ENCODE data around the gene TOM1L2.
A peak's percentile ranks its signal among the peaks of the same experiment; 100 is the strongest.

DNA sequence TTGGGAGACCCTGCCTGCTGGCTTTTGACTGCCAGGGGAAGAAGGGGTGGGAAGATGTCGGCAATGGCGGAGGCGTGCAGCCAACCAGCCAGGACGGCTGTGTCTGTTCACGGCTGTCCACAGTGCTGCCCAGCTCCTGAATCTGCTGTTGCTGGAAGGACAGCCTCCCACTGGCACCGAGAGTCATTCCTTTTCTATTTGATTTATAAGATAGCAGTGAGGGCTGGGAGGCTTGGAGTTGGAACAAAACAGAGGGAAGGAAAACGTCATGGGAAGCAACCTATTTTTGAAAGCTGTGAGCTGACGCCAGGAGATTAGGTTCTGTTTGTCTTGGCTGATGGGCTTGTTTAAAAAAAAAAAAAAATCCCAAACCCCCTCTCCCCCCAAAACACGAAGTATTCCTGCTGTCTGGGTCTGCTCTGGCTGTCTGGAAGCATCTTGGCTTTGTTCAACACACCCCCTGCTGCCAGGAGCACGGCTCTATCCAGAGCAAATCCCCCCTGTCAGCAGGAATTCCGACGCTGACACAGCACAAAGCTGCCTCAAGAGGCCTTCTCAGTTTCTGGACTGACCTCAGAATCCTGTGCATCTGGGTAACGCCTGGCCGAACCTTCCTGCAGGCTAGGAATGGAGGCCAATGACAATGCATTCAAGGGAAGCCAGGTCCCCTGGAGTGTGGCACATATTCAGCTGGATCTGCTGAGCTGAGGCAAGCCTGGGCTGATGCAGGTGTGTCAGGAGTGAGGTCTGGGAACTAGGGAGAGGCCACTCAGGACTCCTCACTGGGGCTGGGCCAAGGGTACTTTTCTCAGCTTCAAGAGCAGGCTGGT, 94.5 kb downstream of the TOM1L2 start:
- TF ChIP-seq, protein P1, sequence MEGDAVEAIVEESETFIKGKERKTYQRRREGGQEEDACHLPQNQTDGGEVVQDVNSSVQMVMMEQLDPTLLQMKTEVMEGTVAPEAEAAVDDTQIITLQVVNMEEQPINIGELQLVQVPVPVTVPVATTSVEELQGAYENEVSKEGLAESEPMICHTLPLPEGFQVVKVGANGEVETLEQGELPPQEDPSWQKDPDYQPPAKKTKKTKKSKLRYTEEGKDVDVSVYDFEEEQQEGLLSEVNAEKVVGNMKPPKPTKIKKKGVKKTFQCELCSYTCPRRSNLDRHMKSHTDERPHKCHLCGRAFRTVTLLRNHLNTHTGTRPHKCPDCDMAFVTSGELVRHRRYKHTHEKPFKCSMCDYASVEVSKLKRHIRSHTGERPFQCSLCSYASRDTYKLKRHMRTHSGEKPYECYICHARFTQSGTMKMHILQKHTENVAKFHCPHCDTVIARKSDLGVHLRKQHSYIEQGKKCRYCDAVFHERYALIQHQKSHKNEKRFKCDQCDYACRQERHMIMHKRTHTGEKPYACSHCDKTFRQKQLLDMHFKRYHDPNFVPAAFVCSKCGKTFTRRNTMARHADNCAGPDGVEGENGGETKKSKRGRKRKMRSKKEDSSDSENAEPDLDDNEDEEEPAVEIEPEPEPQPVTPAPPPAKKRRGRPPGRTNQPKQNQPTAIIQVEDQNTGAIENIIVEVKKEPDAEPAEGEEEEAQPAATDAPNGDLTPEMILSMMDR (IDR thresholded peaks at IDR 0.05) = no peak
- TF ChIP-seq POLR2AphosphoS5 (IDR thresholded peaks at IDR 0.05) = peak in 2 of 3 donors; percentile 17 to 67
- no peak for TF ChIP-seq POLR2A (IDR thresholded peaks at IDR 0.05)

Measured in breast epithelium (tissue), 3 donors.